Parathyroid adenoma (tissue), 2 donors: Measurements from ENCODE around the gene PNCK.
"Not testable (repeated sequence)": the region's sequence is repeated elsewhere in the genome, so short reads cannot be mapped to it uniquely, and the experiment has no call there.

Experiments
- H2AFZ ChIP-seq: fragments of 300-600 bp; sonication (generic); one replicate; pipeline ENCODE4 v1.7.0; 2017; ENCODE audit warnings: antibody characterized with exemption, mild to moderate bottlenecking
- H3K27ac ChIP-seq: fragments of 300-600 bp; sonication (generic); one replicate; pipeline ENCODE4 v1.7.0; 2017
- H3K27me3 ChIP-seq: fragments of 300-600 bp; sonication (generic); one replicate; pipeline ENCODE4 v1.7.0; 2017; ENCODE audit warnings: low read length; ENCODE audit not compliant: control insufficient read depth, insufficient read depth
- H3K36me3 ChIP-seq: fragments of 300-600 bp; sonication (generic); one replicate; pipeline ENCODE4 v1.7.0; 2017; ENCODE audit warnings: low read length; ENCODE audit not compliant: control insufficient read depth, insufficient read depth
- H3K4me1 ChIP-seq: fragments of 300-600 bp; sonication (generic); one replicate; pipeline ENCODE4 v1.7.0; 2017; ENCODE audit warnings: control low read depth
- H3K4me2 ChIP-seq: fragments of 300-600 bp; sonication (generic); one replicate; pipeline ENCODE4 v1.7.0; 2017; ENCODE audit warnings: low read length
- H3K4me3 ChIP-seq: fragments of 300-600 bp; sonication (generic); one replicate; pipeline ENCODE4 v1.7.0; 2017; ENCODE audit warnings: low read depth, low read length
- H3K79me2 ChIP-seq: fragments of 300-600 bp; sonication (generic); one replicate; pipeline ENCODE4 v1.7.0; 2017; ENCODE audit warnings: control low read depth
- H3K9ac ChIP-seq: fragments of 300-600 bp; sonication (generic); one replicate; pipeline ENCODE4 v1.7.0; 2017; ENCODE audit warnings: mild to moderate bottlenecking
- H3K9me3 ChIP-seq: fragments of 300-600 bp; sonication (generic); one replicate; pipeline ENCODE4 v1.7.0; 2017; ENCODE audit warnings: low read length; ENCODE audit not compliant: control insufficient read depth
- TF ChIP-seq, protein P1 (sequence below): fragments of 300-600 bp; sonication (generic); IDR thresholded peaks from one replicate; pipeline ENCODE4 v1.7.0; 2017; ENCODE audit warnings: antibody characterized with exemption, mild to moderate bottlenecking
- donor health status: primary hyperparathyroidism.

PNCK gene

DNA sequence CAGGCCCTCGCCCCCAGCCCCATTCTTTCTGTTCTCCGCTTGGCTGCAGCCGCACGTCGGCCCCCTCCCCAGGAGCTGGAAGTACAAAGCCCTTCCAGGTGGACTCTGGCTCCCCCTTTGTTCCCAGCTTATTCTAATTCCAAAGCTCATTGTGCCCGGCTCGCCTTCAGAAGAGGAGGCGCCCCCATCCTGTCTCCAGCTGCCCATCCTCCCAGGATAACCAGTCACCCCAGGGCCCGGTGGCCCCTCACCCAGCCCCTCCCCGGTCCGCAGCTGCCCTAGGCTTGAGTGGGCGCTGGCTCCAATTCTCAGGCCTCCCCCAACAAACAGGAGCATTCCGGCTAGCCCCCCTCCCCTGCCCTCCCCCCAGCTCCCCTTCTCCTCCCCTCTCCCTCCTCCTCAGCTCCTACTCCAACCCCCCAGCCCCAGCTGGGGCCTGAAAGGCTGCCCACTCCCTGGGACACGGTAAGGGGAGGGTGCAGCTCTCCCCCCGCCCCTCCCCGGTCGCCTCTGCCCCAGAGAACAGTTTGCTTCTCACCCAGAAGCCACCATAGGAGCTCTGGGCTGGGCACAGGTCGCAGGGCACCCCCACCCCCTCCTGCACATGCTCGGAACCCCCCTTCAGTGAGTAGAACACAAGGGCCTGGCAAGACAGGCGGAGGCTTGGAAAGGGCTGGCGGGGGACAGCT lies 11.0 kb upstream of the PNCK start:
- Histone ChIP-seq H3K9me3 (no peaks in the 10 kb centered on the region), H3K27ac (no peak overlapping the region), H3K4me2 (no peak overlapping the region), H3K9ac (no peak overlapping the region), H3K4me3 (no peak overlapping the region), H3K79me2 (no peaks in the 10 kb centered on the region), H2AFZ (no peak overlapping the region), H3K36me3 (no peaks in the 10 kb centered on the region), H3K27me3 (no peaks in the 10 kb centered on the region), H3K4me1 (no peaks in the 10 kb centered on the region)
- TF ChIP-seq, protein P1, sequence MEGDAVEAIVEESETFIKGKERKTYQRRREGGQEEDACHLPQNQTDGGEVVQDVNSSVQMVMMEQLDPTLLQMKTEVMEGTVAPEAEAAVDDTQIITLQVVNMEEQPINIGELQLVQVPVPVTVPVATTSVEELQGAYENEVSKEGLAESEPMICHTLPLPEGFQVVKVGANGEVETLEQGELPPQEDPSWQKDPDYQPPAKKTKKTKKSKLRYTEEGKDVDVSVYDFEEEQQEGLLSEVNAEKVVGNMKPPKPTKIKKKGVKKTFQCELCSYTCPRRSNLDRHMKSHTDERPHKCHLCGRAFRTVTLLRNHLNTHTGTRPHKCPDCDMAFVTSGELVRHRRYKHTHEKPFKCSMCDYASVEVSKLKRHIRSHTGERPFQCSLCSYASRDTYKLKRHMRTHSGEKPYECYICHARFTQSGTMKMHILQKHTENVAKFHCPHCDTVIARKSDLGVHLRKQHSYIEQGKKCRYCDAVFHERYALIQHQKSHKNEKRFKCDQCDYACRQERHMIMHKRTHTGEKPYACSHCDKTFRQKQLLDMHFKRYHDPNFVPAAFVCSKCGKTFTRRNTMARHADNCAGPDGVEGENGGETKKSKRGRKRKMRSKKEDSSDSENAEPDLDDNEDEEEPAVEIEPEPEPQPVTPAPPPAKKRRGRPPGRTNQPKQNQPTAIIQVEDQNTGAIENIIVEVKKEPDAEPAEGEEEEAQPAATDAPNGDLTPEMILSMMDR: no peak

DNA sequence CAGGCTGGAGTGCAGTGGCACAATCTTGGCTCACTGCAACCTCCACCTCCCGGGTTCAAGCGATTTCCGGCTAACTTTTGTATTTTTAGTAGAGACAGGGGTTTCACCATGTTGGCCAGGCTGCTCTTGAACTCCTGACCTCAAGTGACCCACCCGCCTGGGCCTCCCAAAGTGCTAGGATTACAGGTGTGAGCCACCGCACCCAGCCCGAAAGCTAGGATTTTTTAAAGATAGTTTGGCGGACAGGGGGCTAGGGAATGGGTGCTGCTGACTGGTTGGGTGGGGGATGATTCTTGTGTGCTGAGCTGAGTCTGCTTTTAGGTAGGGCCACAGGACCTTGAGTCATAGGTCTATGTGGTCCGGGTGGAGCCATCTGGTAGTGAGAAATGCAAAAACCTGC lies 9.9 kb upstream of the PNCK start:
- not testable (repeated sequence) for H3K36me3 ChIP-seq, H3K4me1 ChIP-seq, H3K9ac ChIP-seq, H3K4me3 ChIP-seq, H2AFZ ChIP-seq, H3K4me2 ChIP-seq, H3K79me2 ChIP-seq, H3K9me3 ChIP-seq, H3K27ac ChIP-seq, H3K27me3 ChIP-seq

DNA sequence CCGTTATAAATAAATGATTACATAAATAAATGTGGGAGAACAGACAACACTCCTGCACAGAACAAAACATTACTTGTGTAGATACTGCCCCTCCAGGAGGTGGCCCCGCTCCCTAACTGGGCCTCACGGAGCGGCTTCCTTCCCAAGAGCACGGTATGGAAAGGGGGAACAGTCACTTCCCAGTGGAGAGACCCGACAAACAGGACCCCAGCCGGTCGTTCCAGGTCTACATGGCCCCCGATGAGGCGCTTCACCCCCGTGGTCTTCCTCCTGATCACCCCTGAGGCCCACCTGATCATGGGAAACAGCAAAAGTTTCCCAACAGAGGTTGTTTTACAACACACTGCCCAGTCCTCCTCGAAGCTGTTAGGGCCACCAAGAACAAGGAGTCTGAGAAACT lies 7.6 kb upstream of the PNCK start:
- H2AFZ ChIP-seq: no peak overlapping the region

DNA sequence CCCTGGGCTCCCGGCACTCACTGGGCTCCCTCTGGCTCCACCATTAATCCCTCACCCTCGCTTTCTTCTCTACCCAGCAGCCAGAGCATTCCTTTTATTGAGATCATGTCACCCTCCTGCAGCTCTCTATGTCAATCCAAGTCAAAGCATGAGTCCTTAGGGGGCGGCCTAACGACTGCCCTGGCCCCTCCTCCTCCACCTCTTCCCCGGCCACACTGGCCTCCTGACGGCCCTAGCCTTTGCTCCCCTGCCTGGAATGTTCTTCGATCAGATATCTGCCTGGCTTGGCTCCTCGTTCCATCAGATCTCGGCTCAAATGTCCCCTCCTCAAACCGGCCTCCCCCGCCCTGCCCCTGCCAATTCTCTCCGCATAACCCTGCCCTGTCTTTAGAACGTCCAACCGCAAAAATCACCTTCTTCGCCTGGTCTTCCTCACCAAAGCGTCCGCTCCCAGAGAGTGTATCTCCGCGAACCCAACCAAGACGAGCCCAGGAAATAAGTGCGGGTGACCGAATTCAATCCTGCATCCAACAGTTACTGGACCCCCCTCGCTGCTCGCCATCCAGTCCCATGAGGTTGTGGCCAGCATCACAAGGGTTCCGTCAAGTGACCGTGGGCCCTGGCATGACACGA lies 722 bp upstream of the PNCK start:
- no peak overlapping the region for H2AFZ ChIP-seq
- H3K4me1 ChIP-seq: no peaks in the 10 kb centered on the region
- TF ChIP-seq, protein P1: no peak
- H3K4me2 ChIP-seq: no peak overlapping the region
- H3K36me3 ChIP-seq: no peaks in the 10 kb centered on the region
- no peaks in the 10 kb centered on the region for H3K79me2 ChIP-seq
- H3K9ac ChIP-seq: no peak overlapping the region
- H3K4me3 ChIP-seq: no peak overlapping the region
- H3K9me3 ChIP-seq: no peaks in the 10 kb centered on the region
- H3K27ac ChIP-seq: no peak overlapping the region
- no peaks in the 10 kb centered on the region for H3K27me3 ChIP-seq

More for the DNA sequence above, 7.6 kb upstream of the PNCK start:
- Histone ChIP-seq H3K4me1 (no peaks in the 10 kb centered on the region), H3K4me3 (no peak overlapping the region), H3K27ac (no peak overlapping the region), H3K9me3 (no peaks in the 10 kb centered on the region), H3K79me2 (no peaks in the 10 kb centered on the region), H3K4me2 (no peak overlapping the region), H3K27me3 (no peaks in the 10 kb centered on the region), H3K9ac (no peak overlapping the region), H3K36me3 (no peaks in the 10 kb centered on the region)
- TF ChIP-seq, protein P1: no peak

DNA sequence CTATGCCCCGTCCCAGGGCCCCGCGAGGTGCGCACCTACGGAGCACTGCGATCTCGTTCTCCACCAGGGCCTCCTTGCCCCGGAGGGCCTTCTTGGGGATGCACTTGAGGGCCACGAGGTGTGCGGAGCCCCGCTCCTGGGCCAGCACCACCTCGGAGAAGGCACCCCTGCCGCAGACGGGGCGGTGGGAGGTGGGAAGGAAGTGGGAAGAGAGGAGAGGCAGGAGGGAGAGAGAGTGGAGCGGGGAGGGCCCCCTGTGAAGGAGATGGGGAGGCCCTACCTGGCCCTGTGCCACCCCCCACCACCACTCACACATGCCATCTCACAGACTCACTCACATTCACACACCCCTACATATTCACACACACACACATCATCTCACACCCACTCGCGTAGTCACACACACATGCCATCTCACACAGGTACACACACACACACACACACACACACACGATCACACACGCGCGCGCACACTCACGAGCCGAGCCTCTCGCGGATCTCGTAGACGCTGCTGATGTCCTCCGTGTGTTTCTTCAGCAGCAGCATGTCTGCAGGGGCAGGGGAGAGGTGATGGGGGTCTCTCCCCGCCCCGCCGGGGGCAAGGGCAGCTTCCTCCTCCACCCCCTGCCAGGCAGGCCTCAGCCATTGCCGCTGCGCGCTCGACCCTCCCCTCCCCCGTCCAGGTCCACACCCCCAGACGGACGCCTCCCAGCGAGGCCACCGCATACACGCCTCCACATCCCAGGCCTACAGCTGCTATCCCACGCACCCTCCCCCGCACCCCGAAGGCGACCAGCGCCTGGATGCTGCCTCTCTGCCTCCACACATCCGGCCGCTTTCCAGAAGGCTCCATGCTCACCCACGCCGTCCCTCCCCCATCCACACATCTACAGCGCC lies 834 bp downstream of the PNCK start:
- Histone ChIP-seq H3K27me3 (no peaks in the 10 kb centered on the region), H3K4me3 (no peak overlapping the region), H3K4me1 (no peaks in the 10 kb centered on the region), H3K9ac (no peak overlapping the region), H3K36me3 (no peaks in the 10 kb centered on the region), H3K27ac (no peak overlapping the region), H3K79me2 (no peaks in the 10 kb centered on the region), H3K9me3 (no peaks in the 10 kb centered on the region), H2AFZ (no peak overlapping the region), H3K4me2 (no peak overlapping the region)
- TF ChIP-seq, protein P1: no peak
